ENCODE data around the gene EMSY.
A peak's percentile ranks its signal among the peaks of the same experiment; 100 is the strongest.
"Not testable (repeated sequence)": the region's sequence is repeated elsewhere in the genome, so short reads cannot be mapped to it uniquely, and the experiment has no call there.

EMSY gene

GRCh38 chr11:76572181-76572875, 127.5 kb downstream of the EMSY start:
- not testable (repeated sequence) for DNase-seq

DNA sequence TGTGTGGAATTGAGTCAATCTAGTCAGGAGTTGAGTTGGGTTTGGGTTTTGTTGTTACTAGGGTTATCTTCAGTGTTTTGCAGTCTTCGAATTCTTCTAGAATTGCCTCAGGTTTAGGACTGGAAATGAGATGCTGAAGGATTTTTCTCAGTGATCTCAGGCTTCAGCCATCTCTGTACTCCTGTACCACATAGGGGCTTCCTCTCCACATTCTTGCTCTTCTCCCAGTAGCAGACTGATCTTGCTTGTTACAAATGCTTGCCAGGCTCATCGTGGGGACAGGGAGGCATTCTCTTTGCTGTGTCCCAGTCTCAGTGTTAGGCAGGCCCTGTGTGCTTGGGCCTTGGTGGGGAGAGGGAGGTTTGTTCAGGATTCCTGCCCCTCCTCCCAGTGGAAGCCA, 129.6 kb downstream of the EMSY start:
- DNase-seq, result no peak

- DNase-seq, result no peak
These were observed 130.1 kb downstream of the EMSY start for GRCh38 chr11:76574879-76575278.

GRCh38 chr11:76577226-76577920, 132.6 kb downstream of the EMSY start:
- peak; percentile 79 for DNase-seq

DNA sequence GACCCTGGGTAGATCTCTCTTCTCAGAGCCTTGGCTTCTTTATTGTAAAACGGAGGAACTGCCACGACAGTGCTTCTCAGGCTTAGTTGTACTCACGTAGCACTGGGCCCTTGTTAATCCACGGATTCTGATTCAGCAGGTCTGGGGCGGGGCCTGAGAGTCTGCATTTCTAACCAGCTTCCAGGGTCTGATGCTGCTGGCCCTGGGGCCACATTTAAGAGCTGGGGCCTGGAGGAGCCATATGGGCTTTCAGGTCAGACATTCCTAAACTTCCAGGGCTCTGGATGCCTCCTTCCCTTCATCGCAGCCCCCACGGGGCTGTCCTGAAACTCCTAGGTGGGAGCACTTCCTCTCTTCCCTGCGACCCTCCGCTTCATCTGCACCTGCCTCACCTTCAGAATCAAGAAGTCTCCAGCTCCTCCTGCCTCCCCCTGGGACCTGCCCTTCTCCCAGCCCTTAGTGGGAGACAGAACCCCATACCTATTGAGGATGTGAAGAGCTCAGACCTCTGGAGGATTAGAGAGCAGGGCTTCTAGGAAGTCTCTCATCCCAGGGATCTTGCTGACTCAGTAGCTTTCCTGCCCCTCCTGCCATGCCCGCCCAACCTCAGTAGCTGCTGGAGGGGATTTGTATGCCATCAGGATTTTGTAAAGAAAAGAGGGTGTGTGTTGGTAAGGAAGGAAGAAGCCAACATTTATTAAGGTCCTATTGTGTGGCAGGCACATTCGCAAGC, 133.3 kb downstream of the EMSY start:
- no peak for DNase-seq

- no peak for DNase-seq
These were observed 133.8 kb downstream of the EMSY start for GRCh38 chr11:76578654-76579055.

DNA sequence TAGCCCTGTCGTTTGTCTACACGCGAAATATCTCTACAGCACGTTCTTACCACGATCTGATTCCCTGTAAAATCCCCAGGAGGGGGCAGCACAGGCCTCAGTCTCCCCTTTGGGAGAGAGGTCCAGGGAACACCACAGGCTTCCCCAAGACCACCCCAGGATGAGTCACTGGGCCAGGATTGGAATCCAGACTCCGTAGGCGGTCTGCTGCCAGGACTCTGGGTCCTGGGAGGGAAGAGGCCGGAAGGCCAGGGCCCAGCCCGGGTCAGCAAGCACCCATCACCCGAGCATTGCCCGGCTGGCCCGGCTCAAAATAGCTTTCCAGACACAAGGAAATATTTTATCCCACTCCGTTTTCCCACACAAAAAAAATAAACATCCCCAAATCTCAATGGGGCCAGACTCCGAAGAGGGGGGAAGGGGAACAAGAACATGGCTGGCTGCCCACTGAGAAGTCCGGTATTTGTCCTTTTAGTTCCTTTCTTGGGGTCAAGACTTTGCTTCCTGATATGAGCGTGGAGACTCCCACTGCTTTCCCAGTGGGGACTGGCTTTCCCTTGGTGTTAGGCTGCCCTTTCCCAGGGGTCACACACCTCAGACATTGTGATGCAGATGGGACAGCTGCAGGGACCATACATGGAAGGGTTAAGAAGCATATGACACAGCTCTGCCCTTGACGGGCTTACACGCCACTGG, 134.4 kb downstream of the EMSY start:
- no peak for DNase-seq

DNA sequence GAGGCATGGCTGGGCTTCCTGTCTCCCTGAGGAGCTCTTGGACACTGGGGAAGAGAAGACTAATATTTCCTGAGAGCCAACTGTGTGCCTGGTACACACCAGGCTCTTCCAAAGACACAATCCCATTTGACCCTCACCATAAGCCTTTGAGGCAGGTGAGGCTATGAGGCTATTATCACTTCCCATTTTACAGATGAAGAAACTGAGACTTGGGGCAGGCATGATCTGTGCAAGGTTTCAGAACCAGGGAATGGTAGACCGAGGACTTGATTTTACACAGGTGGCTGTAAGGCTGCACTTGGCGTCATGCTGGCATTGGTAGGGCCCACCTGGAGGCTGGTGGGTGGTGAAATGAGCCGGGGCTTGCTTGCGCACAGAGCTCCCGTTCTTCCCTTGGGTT, 134.9 kb downstream of the EMSY start:
- no peak for DNase-seq

- DNase-seq, result not testable (repeated sequence)
These were observed 137.7 kb downstream of the EMSY start for GRCh38 chr11:76582471-76582870.

- DNase-seq, result no peak
These were observed 143.1 kb downstream of the EMSY start for GRCh38 chr11:76587820-76588454.

- no peak for DNase-seq
These were observed 143.9 kb downstream of the EMSY start for GRCh38 chr11:76588455-76589325.

GRCh38 chr11:76589477-76589876, 144.7 kb downstream of the EMSY start:
- DNase-seq, result no peak

- no peak for DNase-seq
These were observed 145.4 kb downstream of the EMSY start for GRCh38 chr11:76589964-76590950.

GRCh38 chr11:76591416-76591815, 146.6 kb downstream of the EMSY start:
- no peak for DNase-seq

DNA sequence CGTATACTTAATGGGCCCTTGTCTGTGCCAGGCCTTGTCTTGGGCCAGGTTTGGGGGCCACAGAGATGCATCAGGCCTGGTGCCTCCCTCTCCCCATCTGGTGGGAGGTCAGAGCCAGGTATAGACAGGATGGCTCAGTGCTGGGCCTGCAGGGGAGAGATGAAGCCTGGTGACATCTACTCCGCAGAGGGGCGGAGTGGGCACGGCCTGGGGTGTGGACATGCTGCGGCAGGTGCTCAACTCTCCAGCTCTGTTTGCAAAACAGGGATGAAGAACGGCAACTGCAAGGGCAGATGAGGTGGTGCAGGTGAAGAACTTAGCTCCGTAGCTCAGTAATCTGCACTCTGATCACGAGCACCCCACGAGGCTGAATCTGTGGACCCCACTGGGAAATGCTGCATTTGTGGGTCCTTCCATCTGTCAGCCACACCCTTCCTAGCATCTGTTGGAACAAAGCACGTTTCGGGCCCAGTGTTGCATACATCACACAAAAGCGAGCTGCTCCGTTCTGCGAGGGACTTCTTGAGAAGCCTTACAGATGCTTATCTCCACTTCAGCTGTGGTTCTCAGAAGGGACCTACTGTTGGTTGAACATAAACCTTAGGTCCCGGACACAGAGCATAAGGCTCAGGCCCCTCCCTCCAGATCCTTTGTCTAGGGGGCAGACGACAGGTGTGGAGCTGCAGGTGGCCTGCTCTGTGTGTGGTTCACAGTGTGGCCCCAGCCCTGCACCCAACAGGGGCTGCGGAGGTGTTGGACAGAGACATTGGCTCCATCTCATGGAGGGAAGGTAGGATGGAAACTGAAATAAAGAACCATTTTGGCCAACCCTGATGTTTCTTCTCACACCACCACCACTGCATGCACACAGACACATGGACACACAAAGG, 147.5 kb downstream of the EMSY start:
- DNase-seq, result no peak

DNA sequence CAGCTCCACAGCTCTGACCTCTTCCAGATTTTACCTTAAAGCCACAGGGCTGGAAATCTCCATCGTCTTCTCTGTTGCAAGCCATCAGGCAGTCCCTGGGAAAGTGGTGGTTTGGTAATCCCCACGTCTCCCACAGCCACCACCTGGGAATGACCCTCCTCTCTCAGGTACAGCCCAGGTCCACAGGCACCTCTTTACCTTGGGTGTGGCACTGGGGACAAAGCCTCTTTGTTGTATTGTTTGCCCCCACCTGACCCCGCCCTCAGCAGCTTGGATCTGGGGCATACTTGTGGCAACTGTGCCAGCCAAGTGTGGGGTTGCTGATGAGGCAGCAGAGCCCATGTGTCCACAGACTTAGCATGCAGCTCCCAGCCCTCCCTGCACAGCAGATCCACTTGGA, 148.1 kb downstream of the EMSY start:
- no peak for DNase-seq

DNA sequence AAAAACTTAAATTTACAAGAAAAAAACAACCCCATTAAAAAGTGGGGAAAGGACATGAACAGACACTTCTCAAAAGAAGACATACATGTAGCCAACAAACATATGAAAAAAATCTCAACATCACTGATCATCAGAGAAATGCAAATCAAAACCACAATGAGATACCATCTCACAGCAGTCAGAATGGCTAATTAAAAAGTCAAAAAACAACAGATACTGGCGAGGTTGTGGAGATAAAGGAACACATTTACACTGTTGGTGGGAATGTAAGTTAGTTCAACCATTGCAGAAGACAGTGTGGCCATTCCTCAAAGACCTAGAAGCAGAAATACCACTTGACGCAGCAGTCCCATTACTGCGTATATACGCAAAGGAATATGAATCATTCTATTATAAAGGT, 150.3 kb downstream of the EMSY start:
- not testable (repeated sequence) for DNase-seq

DNA sequence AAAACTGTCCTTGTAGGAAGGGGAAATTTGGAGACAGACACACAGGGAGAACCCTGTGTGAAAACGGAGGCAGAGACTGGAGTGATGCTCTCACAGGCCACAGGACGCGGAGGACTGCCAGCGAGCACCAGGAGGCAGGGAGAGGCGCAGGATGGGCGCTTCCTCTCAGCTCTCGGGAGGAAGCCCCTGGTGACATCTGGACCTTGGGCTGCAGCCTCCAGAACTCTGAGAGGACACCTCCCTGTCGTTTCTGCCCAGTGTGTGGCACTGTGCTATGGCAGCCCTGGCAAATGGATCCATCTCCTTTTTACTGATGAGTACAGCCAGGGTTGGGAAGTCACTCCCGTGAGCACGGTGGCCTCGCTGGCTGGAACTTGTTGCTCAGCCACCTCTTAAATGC, 151.8 kb downstream of the EMSY start:
- no peak for DNase-seq

All from amniotic stem cell (primary cell).